GM12872 (cell line): Measurements from ENCODE around the gene SHISA7.

Experiments
- CTCF ChIP-seq: IDR thresholded peaks from 3 replicates; pipeline ENCODE4 v1.5.1; 2011; ENCODE audit warnings: low read depth, mild to moderate bottlenecking, low read length, moderate library complexity; ENCODE audit not compliant: insufficient read depth

SHISA7 gene

GRCh38 chr19:55400281-55401087 is 42.6 kb downstream of the SHISA7 start:
- TF ChIP-seq CTCF, result no peak

GRCh38 chr19:55398200-55398925 is 44.7 kb downstream of the SHISA7 start:
- no peak for TF ChIP-seq CTCF

- TF ChIP-seq CTCF, result no peak
These were observed 50.0 kb downstream of the SHISA7 start for GRCh38 chr19:55392820-55393761.

GRCh38 chr19:55391702-55392615 is 51.1 kb downstream of the SHISA7 start:
- no peak for TF ChIP-seq CTCF

- TF ChIP-seq CTCF, result no peak
These were observed 51.9 kb downstream of the SHISA7 start for GRCh38 chr19:55391191-55391670.

GRCh38 chr19:55390461-55390880 is 52.6 kb downstream of the SHISA7 start:
- no peak for TF ChIP-seq CTCF
